Fibroblast of skin of right biceps (primary cell): ENCODE results near the gene KCNE1.

Experiments
- DNase-seq: peaks from one replicate; pipeline ENCODE4 v3.0.0-alpha.2; 2013

Gene KCNE1

DNA sequence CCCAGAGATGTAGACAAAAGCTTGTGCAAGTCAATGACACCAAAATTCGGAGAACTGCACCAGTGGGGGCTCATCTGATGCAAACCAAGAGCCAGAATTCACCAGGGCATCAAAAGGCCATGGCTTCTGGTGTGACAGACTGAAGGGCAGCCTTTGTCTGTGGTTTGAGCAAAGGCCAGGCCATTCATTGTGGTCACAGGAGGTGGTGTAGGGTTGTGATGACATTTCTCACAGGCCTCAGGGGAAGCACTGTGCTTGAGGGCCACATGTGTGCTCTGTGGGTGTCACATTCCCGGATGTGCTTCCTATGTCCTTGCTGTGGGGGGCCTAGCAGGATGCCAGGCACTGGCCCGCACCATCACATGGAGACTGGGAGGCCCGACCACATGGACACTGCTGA lies 22.5 kb upstream of the KCNE1 start:
- DNase-seq: peak; percentile 86

DNA sequence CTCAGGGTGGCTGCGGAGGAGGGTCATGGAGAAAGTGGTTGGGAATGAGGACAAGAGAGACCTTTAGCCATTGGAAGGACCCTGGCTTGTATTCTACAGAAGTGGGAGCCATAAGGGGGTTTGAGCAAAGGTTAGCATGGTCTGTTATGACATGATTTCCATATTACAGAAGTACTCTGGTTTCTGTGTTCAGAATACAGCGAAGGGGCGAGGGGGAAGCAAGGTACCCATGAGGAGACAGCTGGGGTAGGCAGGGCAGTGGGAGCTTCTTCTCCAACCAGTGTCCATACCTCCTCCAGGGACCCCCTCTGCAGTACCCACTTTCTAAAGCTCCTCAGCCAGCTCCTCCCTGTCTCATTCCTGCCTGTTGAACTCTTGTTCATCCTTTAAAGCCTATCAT lies 21.9 kb upstream of the KCNE1 start:
- DNase-seq: no peak

DNA sequence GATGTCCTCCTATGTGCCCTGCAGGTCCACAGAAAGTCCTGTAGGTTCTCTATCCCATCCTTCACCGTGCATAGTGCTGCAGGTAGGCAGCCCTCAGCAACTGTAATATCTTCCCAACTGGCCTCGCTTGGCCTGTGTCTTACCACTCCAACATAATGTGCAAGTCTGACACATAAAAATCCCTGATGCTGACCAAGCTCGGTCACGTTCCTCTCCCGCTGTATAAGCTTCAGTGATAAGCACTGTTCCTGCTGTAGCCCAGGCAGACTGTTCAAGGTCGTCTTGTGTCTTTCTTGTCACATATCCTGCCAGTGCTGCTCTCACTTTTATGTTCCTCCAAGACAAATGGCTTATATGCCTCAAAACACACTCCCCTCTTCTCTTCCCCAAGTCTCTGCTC lies 19.4 kb upstream of the KCNE1 start:
- no peak for DNase-seq

DNA sequence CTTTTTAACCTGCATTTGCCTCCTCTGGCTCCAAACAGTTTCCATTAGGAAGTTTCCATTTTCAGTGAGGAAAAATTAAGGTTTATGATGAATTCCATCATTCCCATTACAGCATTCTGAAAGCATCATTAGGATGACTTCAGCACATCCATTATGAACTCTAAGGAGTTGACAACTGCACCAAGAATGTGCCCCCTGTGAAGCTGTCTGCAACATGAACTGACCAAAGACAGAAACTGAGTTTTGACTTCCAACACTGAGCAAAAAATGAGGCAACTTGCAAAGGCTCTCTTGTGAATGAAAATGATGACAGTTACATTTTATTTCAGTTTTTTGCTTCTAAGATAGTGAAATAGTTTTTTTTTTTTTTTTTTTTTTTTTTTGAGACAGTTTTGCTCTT lies 18.3 kb upstream of the KCNE1 start:
- DNase-seq: peak; percentile 97

DNA sequence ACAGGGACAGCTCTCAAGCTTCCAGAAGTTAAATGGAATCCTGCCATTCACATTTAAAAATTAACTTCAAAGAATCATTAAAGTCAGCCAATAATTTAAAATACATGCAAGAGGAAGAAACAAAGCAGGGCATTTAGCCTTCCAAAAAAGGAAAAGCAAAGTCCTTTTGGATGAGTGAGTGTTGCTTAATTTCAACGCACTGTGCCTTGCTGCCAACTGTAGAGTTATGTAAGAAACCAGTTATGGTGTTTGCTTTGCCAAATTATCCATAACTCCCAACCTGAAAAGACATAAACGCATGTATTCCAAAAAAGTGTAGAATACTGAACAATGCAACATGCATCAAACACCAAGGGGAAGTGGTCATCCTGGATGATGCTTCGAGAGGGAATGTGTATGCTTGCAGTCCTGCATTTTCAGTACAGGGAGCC lies 16.1 kb upstream of the KCNE1 start:
- DNase-seq: peak; percentile 56

DNA sequence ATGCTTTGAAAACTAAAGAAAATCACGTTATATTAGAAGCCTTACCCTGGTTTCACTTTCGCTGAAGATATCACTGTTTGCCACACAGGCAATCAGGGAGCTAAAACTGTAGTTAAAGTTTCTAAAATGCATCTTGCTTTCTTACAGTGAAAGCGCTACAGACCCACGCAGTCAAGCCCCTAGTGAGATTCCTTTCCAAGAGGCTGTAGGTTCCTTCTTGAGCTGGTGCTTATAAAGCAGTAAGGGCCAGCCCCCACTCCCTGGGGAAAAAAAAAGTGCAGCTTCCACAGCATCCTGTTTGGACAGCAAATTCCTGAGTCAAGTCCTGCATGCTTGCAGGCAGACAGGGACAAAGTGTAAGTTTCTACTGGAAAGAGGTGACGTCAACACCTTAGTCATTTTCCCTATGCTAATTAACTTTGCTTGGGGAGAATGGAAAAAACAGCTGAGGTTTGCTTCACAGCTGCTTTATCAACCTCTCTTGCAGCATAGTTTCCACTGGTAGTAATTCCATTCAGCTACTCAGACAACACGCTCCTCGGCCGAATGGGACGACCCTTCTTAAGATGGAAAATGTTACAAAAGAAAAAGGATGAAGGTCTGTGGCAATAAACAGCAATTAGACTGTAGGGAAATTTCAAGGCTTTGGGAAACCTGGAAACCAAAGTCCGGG lies 14.7 kb upstream of the KCNE1 start:
- DNase-seq: peak; percentile 100

DNA sequence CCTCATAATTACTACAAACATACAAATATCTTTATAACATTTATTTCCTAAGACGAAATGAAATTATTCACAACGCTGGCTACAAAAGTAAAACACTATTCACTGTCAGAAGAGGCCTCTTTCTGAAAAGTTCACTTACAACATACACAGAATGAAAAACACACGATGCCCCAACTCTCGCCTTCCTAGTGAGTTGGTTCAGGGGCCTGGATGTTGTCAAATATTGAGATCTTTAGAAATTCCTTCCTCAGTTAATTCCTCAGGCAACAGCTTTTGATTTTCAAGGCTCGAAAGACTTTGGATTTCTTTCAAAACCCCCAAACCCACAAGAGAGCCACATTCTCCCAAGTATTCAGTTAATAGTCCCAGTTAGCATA lies 14.2 kb upstream of the KCNE1 start:
- DNase-seq: no peak

DNA sequence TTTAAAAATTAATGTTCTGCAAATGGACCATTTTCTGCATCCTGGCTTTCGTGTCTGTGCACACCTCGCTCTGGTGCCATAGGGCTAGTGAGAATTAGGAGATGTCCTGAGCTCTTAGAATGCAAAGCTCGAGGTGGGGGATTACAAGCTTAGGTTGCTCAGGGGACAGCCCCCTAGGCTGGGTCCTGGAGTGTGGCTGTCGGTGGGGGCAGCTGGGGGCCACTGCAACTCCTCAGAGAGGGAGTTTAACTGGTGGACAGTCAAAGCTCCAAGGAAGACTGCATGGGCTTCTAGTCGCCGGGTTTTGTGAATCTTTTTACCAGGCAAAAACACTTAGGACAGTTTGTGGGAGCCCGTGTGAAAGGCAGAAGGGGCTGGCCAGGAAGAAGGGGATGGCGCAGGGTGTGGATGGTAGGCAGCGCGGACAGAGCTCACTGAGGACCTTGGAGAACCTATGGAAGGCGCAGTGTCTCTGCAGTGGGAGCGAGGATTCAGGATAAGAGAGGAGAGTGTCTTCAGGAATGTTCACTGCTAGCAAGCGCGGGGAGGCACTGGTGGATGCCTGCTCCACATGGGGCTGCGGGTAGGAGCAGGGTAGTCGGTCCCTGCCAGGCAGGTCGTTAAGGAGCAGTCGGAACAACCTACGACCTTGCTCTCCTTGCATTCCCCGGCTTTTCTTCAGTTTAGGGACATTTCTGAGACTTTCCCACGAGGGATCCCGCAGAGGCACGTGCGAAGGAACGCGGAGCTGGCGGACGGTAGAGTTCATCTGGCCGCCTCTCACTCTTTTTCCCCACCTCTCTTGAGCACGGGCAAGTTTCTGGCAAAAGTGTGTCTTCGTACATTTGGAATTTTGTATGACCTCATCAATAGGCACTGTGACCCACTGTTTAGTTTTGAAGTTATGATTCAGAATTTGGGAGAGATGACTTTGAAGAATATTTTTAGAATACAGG lies 12.9 kb upstream of the KCNE1 start:
- DNase-seq: peak; percentile 79

DNA sequence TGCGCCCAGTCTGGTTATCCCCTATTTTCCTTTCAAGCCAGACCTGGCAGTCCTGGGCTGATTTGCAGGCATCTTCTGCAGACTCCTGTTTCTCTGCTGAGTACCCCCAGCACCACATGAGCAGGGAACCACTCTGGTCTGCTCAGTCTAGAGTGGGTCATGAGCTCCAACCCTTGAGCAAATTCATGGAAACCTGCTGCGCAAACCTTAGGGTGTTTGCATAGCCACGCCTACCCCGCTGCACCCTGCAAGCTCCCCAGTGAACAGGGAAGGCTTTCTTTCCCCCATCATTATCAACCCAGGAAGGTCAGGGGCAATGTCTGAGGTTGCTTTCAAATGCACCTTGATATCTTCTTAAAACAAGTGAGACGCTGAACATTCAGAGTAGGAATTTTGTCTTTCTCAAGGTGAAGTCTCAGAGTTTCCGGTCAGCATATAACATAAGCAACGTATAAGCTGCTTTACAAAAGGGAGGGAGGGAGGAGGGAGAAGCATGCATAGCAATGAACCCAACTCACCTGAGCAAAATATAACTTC lies 11.1 kb upstream of the KCNE1 start:
- no peak for DNase-seq

DNA sequence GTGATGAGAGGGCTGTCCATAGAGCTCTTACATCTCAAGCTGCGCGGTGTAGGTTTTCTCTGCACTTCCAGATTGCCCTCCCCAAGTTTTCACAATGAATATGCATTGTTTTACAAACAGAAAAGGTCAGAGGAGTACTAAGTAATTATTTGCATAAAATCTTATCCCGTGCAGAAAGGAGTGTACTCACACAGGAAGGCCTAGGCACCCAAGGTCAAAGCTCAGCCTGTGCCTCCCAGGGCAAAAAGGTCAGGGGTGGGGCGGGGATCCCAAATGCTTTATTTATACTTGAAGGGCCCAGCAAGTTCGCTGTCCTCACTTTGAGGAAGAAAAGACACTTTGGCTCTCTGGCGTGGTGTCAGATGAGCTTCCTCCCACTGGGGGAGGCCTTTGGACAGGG lies 10.3 kb upstream of the KCNE1 start:
- no peak for DNase-seq

DNA sequence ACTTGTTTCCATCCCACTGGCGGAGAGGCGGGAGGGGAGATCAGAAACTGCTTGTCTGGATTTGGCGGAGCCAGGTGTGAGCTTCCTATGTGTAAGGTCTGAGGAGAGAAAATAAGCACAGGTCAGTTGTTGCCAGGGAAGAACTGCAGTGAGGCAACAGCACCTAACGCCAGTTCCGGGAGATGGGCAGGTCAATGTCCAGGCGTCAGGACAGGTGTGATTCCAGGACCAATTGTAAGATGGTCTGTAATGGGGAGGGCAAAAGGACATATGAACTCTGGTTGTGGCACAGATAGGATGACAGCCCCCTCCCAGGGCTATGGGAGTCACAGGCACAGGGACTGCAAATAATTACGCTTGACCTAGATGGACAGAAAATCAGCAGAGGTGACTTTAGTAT lies 9.6 kb upstream of the KCNE1 start:
- DNase-seq: no peak

DNA sequence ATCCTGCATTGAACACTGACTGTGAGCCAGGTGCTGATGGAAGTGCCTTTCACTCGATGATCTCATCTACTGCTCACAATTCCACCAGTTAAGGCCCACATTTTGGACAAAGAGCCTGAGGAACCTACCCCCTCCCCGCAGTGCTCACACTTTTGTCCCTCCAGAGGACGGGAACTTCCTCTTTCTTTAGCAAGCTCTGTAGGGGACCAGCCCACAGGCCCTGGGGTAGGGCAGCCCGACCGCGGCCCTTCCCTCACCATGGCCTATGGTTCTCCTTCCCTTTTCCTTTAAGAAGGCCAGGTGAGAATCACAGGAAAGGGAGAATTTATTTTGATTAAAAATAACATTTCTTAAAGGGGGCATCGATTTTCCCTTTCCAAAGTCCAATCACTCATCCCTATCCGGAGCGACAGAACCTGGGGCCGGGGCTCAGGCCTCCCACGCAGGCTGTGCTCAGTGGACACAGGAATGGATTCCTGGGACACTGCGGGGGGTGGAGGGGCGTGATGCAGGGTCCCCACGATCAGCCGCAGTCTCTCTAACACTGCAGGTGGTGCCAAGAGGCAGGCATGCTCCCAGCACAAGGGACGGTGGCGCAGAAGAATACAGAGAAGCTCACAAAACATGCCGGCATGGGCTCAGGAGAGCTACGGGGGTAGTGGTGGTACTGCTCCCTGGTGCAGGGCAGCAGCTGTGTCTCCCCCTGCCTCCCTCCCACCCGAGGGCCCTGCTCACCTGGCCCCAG lies 8.9 kb upstream of the KCNE1 start:
- DNase-seq: no peak

DNA sequence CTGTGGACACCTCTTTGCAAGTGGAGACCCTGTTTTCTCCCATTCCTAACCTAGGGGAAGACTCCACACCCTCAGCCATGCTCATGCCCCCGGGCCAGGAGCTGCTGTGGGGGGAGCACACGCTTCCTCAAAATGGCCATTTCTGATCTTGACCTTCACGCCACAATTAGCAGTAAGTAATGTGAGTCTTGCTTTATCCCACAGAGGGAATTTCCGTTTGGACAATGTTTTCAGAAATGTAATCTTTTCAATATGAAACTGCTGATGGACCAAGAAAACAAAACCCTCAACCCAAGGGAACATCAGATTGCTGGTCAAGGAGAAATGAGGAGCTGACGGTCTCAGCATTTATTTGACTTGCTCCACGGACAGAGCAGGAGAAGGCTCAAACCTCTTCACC lies 8.3 kb upstream of the KCNE1 start:
- no peak for DNase-seq

DNA sequence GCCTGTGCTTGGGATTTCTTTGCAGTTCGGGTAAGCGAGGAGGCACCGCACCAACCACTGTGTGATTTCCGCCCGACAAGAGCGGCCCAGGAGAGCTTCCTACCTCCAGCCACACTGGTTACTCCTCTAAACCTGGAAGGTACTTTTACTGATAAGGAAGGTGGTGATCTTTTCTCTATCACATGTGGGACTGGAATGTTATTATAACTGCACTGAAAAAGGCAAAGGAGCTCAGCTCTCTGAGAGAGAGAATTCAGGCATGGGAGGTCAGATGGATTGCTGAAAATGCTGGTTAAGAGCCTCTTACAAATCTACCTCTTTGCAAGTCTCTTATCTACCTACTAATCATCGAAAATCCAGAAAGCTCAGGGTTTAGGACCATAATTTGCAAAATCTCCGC lies 7.7 kb upstream of the KCNE1 start:
- DNase-seq: no peak

DNA sequence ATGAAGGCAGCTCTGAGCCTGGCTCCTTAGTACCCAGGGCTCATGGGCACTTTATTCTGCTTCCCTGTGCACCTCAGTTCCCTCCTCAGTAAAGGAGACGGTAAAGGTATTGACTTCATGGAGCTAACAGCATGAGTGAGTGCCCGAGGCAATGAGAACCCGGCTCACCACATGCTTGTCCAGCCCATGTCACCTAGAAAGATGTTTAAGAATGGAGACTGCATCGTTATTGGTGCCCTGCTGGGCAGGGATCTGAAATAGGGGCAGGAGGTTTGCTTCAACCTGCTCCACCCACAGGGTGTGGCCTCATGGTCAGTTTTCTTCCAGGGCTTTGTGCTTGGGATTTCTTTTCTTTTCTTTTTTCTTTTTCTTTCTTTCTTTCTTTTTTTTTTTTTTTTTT lies 7.0 kb upstream of the KCNE1 start:
- DNase-seq: no peak

DNA sequence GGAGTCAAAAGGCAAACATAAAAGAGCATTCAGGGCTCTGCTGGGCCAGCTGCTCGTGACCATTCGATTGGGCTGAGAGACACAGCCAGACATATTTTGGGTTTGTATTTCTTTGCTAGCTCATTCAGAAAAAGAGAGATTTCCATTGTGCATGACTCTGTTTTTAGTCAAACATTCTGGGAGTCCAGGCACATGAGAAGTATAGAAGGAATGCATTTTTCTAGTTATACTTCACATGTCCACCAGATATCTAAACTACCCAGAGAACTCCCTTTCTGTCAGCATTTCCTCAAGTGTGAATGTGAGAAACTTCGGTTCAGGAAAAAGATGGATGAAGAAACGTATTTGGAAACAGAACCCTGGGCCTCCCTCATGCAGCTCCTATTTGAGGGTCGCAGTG lies 6.3 kb upstream of the KCNE1 start:
- no peak for DNase-seq

DNA sequence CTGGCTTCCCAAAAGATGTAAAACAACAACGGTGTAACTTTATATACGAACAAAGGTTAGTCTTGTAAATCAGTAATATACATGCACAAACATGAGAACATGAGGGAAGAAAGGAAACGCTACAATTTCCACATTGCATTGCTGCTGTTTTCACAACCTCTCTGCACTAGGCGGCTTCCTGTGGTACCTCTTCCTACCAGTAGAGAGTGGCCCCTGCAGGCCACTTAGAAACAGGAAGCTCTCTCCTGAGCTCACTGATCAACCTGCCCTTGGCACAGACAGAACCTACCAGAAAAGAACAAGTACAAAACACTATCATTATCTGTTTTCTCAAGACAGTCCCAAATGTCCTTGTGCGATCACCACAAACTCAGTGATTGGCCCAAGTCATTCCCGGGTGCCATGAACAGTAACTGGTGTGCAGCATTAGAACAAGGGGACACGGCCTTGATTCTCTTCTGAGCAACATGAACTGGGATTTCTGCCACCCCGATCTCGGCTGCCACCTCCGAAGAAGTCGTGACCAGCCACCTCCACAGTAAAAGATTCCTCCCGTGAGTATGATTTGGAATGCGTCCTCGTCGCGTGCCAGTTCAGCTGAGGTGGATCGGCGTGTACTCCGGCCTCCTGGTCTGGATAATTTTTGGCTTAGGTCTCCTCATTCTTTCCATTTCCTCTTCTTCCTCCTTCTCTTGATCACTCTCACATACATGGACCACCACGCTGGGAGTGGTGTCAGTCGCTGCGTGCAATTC lies 5.7 kb upstream of the KCNE1 start:
- DNase-seq: no peak

DNA sequence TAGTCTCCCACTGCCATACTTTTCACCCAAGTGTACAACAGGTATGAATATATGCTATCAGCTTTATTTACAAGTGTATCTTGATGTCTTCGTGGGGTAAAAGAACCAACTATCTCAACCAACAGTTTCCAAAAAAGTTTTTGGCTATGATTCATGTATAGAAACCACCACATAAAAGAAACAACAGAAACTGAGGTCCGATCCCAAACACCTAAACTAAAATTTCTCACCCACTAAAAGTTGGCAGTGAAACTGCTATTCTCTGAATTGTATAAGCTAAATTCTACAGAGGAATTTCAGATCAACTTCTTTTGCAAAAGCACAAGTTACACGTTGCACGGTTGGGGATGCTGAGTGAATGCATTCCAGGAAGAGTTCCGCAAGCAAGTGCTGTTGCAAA lies 5.0 kb upstream of the KCNE1 start:
- no peak for DNase-seq

DNA sequence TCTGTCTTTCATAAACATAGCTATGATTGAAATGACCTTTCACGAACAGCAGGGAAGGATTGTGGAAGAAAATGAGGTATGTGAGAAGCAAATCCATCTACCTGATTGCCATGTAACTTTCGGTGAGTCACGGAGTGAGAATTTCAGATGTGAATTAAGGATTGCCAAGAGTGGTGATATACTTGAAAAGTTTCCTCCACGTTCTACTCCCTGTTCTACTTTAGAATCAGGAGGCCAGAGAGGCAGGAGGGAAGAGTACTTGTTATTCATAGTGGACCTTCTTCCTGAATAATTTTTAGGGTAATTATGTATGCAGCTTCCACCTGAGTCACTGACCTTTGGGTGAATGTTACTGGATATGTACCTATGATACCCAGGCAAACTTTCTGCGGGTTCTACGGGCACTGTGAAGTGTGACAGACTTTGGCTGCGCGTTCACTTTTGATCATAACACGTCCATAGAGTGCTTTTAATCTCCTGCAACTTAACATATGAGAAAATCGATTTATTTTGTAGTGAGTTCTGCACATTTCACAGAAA lies 2.6 kb upstream of the KCNE1 start:
- no peak for DNase-seq

DNA sequence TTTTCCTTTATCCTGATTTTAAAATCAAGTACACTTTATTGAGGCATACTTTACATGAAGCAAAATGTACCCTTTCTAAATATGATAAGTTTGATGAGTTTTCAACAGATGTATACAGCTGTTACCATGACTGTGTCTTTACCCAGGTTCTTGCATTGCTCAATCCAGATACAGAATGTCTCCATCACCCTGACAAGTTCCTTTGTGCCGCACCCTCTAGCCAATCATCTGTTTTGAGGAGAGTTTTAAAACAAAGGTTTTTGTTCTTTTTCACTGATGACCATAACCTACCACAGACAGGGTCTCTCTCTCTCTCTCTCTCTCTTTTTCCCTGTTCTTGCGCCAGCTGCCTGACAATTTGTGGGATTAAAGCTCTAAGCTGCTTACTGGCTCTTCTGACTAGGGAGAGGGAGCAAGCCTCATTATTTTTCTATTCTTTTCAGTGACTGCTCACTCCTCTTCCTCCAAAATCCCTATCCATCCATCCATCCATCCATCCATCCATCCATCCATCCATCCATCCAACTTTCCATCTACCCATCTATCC lies 1.2 kb upstream of the KCNE1 start:
- no peak for DNase-seq

DNA sequence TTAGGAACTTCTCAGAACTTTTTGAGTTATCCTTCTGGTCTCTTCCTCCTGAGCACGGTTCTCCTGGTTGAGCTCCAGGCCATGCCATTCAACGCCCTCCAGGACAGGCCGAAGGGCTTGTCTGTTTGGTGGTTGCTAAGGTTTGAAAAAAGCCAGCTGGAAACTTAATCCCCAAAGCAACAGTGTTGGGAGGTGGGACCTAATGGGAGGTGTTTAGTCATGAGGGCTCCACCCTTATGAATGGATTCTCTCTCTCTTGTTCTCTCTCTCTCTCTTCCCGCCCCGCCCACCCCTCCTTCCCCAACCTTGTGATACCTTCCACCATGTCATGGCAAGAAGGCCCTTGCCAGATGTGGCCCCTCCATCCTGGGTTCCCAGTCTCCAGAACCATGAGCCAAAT lies 829 bp downstream of the KCNE1 start:
- no peak for DNase-seq
